ENCODE data around the gene SEC16B.

Gene SEC16B

GRCh38 chr1:177914603-177915002, 55.3 kb downstream of the SEC16B start:
- no peak for TF ChIP-seq CTCF (IDR thresholded peaks at IDR 0.05)
- DNase-seq (ENCODE audit: low spot score): no peak

GRCh38 chr1:177913762-177914540, 55.9 kb downstream of the SEC16B start:
- no peak for TF ChIP-seq CTCF (IDR thresholded peaks at IDR 0.05)
- no peak overlapping the region for H3K27ac ChIP-seq
- no peak for DNase-seq (ENCODE audit: low spot score)
- no peak overlapping the region for H3K4me3 ChIP-seq

More at GRCh38 chr1:177914603-177915002, 55.3 kb downstream of the SEC16B start:
- Histone ChIP-seq H3K4me3 (no peak overlapping the region), H3K27ac (no peak overlapping the region)

- Histone ChIP-seq H3K27ac (no peak overlapping the region), H3K4me3 (no peak overlapping the region)
- no peak for DNase-seq (ENCODE audit: low spot score)
- no peak for TF ChIP-seq CTCF (IDR thresholded peaks at IDR 0.05)
Observed at GRCh38 chr1:177912991-177913390, 56.9 kb downstream of the SEC16B start.

- TF ChIP-seq CTCF (IDR thresholded peaks at IDR 0.05): no peak
- no peak overlapping the region for H3K4me3 ChIP-seq
- H3K27ac ChIP-seq: no peak overlapping the region
- DNase-seq (ENCODE audit: low spot score): no peak
Observed at GRCh38 chr1:177909416-177909815, 60.4 kb downstream of the SEC16B start.

GRCh38 chr1:177907000-177907399, 62.9 kb downstream of the SEC16B start:
- no peak for DNase-seq (ENCODE audit: low spot score)
- no peak for TF ChIP-seq CTCF (IDR thresholded peaks at IDR 0.05)
- Histone ChIP-seq H3K4me3 (no peak overlapping the region), H3K27ac (no peak overlapping the region)

GRCh38 chr1:177905686-177906085, 64.2 kb downstream of the SEC16B start:
- no peak overlapping the region for H3K4me3 ChIP-seq
- no peak for DNase-seq (ENCODE audit: low spot score)
- no peak overlapping the region for H3K27ac ChIP-seq
- no peak for TF ChIP-seq CTCF (IDR thresholded peaks at IDR 0.05)

- DNase-seq (ENCODE audit: low spot score): no peak
- H3K4me3 ChIP-seq: no peak overlapping the region
- no peak overlapping the region for H3K27ac ChIP-seq
- TF ChIP-seq CTCF (IDR thresholded peaks at IDR 0.05): no peak
Observed at GRCh38 chr1:177902266-177902665, 67.6 kb downstream of the SEC16B start.
